Stimulated activated CD4-positive, alpha-beta T cell treated with anti-CD3 and anti-CD28 coated beads, Interleukin-2, amount 100 ng/mL, for 24 hours (primary cell): ENCODE results near the gene SEMA4D.

ENCODE experiments used
- DNase-seq, 2 donors: peaks; one replicate each; pipeline ENCODE4 v3.0.0-alpha.2; 2020

The SEMA4D gene

GRCh38 chr9:89408628-89409101 lies 89.2 kb downstream of the SEMA4D start:
- peak; percentile 59 to 70 for DNase-seq

DNA sequence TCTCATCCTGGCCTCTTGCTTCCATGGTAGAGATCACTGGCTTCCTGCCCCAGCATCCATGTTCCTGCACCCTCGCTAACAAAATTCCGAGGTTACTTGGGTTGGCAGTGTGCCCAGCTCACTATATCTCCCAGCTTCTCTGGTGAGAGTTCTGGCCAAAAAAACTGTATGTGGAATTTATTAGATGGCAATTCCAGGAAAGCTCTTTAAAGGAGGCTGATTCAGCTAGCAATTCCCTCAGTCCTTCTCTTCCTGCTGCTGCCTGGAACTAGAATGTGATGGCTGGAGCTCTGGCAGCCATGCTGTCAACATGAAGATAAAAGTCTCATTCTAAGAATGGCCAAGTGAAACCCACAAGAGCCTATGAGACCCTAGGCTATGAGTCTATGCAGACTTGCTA lies 90.8 kb downstream of the SEMA4D start:
- DNase-seq, result no peak

GRCh38 chr9:89405826-89406225 lies 92.1 kb downstream of the SEMA4D start:
- no peak for DNase-seq

DNA sequence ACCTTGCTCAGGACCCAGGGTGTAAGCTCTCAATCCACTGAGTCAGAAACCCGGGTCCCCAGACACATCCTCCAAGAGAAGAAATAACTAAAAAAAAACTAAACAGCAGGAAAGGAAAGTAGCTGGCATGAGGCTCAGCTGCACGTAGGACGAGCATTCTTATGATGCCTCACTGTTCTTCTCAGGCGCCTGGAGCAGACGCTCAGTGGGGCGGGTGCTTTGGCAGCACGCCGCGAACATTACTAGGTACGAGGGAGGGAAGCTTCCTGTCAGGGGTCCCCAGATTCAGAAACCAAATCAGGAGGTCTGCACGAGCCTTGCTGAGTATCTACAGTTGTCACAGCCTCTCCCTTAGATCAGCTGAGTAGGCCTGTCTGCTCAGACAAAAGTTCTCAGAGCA lies 93.8 kb downstream of the SEMA4D start:
- no peak for DNase-seq

- DNase-seq, result no peak
Measured at GRCh38 chr9:89402695-89403427, 95.1 kb downstream of the SEMA4D start.

GRCh38 chr9:89400403-89401116 lies 97.4 kb downstream of the SEMA4D start:
- no peak for DNase-seq

GRCh38 chr9:89398621-89399020 lies 99.3 kb downstream of the SEMA4D start:
- no peak for DNase-seq

DNA sequence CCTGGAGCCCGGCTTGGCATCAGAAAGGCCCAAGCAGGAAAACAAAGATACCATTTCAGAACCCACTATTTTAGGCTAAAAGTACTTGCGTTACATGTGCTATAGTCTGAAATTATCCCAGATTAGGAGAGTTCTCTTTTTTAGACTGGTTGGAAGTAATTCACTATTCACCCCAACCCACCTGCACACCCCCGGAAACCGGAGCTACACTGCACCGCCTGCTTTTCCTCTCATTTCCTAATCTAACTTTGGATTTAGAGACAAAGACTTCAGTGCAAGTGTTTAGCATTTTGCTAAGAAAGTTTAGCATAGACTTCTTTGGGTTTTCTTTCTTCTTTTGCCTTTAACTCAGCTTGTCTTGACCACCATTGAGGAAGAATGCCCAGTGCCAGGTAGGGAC lies 100.4 kb downstream of the SEMA4D start:
- DNase-seq, result no peak

DNA sequence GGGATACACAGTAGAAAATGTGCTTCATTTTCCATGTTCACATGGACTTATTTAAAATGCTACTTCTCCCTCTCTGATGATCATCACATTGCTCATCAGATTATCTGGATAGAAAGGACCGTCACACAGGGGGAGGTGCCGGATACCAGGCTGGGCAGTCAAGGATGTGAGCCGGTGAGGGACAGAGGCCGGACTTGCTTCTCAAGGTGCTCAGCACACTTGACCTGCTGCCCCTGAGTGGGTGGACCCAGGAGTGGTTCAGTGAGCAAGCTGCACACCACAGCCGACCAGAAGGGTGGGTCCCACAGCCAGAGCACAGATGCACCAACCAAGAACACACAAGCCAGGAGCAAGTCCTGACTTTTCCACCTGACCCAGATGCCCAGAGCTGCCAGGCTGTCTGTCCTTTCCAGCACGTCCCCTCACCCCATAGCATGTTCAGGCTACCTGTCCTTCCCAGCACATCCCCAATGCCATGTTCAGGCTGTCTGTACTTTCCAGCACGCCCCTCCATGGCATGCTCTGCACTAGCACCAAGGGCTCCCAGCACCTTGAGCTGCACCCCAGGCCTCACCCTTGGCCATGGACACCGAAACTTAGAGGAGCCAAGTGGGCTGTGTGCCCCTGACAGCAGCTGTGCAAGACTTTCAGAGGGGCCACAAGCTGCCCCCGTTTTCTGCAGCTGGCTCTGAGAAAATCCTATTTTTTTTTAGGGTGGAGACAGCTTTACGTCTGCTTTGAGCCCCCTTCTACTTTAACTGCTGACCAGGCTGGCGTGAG lies 101.8 kb downstream of the SEMA4D start:
- no peak for DNase-seq

GRCh38 chr9:89394412-89394811 lies 103.5 kb downstream of the SEMA4D start:
- DNase-seq, result no peak

- DNase-seq, result no peak
Measured at GRCh38 chr9:89391585-89391984, 106.3 kb downstream of the SEMA4D start.

- DNase-seq, result no peak
Measured at GRCh38 chr9:89390578-89391116, 107.3 kb downstream of the SEMA4D start.

DNA sequence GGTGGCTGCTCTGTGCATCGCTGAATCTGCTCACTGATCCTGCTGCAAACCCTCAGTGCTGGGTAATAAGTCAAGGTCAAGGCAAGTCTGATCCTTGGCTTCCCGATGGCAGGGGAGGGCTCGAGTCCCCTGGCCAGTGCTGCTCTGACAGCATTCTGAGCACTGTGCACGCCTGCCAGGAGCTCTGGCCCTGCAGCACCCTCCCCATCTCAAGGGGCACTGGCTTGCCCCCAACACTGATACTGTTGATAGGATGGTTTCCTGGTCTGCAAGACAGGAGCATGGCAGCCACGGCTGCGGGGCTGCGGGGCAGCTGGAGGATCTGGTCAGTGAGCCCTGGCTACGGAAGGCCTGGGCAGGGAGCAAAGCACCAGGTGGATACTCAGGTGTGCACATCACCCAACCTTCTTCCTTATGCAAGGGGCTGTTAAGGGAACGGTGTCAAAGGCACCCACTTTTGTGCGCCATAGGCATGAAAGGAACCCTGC lies 107.8 kb downstream of the SEMA4D start:
- DNase-seq, result no peak

DNA sequence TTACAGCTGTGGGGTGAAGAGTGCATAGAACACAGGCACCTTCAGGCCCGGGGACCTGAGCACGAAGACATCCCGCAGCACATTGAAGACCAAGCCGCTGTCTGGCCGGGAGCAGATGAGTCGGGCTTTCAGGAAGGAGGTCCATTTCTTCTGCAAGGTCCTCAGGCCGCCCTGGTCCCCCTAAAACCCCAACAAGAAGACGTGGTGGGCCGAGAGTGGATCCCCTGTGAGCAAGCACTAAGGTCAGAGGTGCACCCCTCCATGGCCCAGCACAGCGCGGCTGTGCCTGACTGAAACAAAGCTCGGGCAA lies 109.1 kb downstream of the SEMA4D start:
- DNase-seq, result no peak

- no peak for DNase-seq
Measured at GRCh38 chr9:89388084-89388867, 109.6 kb downstream of the SEMA4D start.

- no peak for DNase-seq
Measured at GRCh38 chr9:89387197-89387849, 110.6 kb downstream of the SEMA4D start.

GRCh38 chr9:89386797-89387196 lies 111.1 kb downstream of the SEMA4D start:
- no peak for DNase-seq

DNA sequence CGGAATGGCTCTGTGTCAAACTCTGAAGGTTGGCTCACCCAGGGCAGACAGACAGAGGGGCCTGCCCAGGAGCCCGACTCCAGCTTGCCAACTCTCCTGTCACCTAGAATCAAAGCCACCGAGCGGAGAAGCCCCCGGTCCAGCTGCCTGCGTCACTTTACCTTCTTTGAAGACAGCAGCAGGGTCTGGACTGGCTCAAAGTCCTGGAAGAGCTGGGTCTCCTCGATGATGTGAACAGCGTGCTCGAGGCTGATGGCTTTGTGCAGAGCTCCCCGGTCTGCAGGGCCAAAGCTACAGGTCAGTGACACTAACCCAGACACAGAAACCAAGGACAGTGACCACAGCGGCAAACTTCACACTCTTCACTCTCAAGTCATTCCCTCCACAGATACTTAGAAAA lies 111.7 kb downstream of the SEMA4D start:
- no peak for DNase-seq

DNA sequence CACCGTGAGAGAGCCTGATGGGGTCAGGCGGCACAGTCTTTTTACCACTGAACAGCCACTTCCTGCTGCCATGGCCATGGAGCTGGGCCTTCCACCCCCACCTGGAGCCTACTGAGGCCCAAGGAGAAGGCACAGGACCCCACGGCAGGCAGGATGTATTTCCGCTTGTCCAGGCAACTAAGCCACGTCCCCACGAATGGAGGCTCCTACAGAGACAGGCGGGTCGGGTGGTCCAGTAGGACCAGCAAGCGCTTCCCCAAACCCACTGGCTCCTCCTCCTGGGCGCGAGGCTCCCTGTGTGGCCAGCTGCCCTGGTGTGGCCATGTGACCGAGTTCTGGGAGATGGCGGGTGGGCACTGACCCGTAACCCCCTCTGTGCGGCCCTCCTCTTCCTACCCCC lies 113.1 kb downstream of the SEMA4D start:
- no peak for DNase-seq

DNA sequence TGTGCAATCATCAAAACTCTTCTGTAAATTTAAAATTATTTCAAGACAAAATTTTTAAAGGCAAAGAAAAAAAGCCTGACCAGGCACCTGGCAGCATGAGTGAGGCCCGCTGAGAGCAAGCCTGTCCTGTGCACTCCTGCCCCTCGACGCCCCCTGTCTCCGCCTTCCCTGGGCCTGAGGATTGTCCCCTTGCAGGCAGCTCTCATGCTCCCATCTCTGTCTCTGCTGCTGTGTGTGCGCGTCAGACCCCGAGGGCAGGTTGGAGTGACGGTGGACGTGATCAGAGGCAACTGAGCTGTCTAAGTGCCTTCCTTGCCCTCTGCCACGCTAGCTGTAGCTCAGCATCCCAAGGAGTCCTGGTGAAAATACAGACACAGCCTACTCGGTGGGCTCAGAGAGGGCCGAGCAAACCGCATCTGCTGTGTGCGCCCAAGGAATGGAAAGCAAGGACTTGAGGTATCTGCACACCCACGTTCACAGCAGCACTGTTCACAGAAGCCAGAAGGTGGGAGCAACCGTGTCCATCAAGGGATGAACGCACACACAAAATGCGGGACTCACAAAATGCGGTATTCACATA lies 114.1 kb downstream of the SEMA4D start:
- no peak for DNase-seq

DNA sequence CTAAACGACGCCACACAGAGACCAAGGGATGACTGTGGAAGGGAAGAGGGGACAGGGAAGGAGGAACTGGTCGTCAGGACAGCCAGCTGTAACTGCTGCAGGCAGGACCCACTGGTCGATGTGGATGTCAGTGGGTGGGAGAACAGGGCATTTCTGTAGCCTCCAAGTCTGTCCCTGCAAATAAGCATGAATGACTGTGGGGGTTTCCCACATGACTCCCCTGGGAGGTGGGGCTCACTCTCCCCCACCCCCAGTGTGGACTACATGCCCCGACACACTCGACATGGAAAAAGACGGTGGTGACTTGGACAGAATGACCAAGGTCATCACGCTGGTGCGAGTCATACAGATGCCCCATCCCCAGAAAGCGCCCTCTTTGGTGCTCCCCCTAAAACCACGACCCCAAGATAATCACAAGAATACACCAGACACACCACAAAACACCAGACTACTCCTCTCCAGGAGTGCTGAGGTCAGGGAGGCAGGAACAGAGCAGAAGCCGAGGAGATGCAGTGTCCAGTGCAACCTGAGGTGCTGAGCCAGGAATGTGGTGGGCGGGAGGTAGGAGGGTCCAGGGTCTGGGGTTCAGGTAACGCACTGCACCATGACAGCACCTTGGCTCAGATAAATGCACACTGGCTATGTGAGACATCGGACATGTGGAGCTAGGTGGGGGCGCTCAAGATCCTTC lies 114.7 kb downstream of the SEMA4D start:
- no peak for DNase-seq
